DMS79 treated with DMSO at 0.1 percent for 48 hours (cell line): ENCODE measurements around the gene AXIN1.

Experiments
- DNase-seq: peaks from one replicate; lab custom pipeline; 2025; lab: John Stamatoyannopoulos, UW

Gene AXIN1

GRCh38 chr16:301235-301634 is 51.3 kb downstream of the AXIN1 start:
- no peak for DNase-seq

DNA sequence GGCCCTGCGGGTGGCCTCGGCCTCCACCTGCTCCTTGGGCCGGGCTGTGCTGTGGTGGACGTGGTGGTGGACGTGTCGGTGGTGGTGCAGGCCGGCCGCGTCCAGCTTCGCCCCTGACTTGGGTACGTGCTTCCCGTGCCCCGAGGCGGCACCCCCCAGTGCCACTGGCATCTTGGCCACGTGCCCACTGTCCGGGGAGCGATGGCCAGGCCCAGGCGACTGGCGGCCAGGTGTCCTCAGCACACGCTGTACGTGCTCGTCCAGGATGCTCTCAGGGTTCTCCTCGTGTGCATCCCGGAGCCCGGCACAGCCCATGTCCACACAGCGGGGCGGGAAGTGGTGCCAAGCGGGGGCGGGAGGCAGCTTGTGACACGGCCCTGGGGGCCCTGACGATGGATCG is 54.7 kb downstream of the AXIN1 start:
- no peak for DNase-seq

DNA sequence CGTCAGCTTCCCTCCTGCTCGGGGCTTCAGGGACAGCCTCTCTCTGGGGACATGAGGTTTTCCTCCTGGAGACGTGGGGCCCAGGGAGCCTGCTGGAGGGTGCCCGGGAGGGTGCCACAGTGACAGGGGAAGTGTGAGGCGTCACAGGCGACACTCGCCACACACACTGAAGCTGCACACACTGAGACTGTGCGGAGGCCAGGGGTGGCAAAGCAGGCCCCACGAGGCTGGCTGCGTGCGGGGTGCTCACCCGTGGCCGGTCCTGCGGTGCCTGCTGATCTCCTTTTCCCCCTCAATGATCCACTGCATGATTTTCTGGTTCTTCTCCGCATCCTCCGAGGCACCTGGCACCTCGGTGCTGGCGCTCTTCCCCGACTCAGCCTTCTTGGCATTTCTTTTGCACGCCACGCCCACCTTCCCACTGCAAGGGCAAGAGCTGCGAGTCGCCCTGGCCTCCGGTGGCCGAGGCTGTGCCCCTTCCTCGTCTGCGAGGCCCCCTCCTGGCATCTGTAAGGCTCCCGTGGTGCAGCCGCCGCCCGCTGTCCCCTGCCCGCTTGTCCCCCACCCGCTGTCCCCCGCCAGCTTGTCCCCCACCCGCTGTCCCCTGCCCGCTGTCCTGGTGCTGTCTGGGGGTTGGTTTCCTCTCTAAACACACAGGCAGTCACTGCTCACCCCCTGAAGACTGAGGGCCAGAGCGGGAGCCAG is 55.6 kb downstream of the AXIN1 start:
- no peak for DNase-seq

GRCh38 chr16:296276-296675 is 56.2 kb downstream of the AXIN1 start:
- DNase-seq: no peak

- no peak for DNase-seq
Observed at GRCh38 chr16:293043-293775, 59.3 kb downstream of the AXIN1 start.

GRCh38 chr16:291539-291938 is 61.0 kb downstream of the AXIN1 start:
- DNase-seq: no peak

DNA sequence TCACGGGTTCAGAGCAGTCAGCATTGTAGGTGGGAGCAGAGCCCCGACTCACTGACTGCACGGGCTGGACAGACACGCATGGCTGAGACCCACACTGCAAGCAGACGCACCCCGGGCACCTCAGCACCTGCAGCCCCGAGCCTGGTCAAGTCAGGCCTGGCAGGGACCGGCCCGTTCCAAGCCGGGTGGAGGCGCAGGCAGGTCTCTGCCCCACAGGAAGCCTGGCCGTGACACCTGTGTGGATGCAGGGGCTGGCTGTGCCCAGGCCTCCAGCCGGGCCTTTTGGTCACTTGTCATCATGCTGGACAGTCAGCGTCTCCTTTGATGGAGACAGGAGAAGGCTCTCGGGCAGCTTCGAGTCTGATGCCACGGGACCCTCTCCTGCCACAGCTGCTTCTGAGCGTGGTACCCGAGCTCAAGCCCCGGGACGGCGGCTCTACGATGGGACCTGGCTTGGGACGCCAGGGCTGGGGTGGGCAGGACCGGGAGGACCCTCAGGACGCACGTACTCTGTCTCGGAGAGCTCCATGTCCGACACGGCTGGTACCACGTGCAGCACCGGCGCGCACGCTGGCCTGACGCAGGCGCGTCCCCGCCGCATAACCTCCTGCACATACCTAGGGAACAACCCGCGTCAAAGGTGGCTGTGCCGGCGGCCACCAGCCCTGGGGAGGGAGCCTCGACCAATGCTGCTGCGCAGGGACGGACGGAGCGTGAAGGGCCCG is 61.7 kb downstream of the AXIN1 start:
- no peak for DNase-seq

DNA sequence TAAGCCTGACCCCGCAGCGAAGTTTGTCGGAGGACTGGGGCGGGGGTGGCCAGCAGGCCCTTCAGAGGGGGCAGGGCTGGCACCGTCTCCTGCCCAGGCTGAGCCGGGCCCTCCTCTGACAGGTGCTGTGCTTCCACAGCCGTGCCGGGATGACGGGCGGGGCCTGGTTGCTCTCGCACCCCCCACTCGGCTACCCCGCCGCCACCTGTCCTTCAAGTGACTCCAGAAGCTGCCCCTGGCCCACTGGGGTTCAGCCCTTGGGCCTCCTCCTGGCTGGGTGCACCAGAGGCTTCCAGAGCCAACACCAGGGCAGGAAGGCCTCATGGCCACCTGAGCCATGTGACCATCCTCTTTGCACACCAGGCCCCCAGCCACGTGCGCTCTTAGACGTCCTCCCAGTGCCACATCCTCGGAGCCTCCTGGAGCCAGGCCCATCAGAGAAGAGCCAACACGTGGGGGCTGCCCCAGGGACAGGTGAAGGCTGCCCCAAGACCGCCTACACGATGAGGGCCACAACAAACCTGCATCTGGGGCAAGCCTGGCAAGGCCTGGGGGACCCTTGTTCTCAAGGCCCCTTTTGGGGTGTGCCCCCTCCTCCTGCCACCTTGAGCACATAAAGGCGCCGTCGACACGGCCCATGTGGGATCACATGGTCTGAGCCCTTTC is 62.4 kb downstream of the AXIN1 start:
- DNase-seq: no peak

GRCh38 chr16:289395-289997 is 63.0 kb downstream of the AXIN1 start:
- no peak for DNase-seq

GRCh38 chr16:287981-288920 is 64.3 kb downstream of the AXIN1 start:
- no peak for DNase-seq

DNA sequence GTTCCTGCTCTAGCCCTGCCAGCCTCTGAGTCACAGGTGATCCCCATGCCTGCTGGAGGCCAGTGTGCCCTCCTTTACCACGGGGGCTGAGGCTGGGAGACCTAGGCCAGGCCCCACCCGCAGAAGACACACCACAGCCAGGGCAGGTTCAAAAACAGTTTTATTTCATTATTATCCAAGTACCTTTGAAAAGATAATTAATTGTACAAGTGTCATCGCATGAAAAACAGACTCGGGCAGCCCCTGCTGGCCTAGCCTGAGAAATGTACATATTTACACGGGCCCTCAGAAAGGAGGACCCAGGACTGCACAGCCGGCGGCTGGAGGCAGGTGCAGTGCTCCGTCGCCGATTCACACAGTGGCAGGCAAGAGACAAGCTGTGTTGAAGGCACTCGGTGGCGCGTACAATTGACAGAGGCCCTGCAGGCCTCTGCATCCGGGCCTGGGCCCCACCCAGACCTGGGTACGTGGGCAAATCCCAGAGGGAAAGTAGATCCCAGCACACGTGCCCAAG is 65.2 kb downstream of the AXIN1 start:
- no peak for DNase-seq

GRCh38 chr16:286491-287297 is 65.8 kb downstream of the AXIN1 start:
- no peak for DNase-seq

DNA sequence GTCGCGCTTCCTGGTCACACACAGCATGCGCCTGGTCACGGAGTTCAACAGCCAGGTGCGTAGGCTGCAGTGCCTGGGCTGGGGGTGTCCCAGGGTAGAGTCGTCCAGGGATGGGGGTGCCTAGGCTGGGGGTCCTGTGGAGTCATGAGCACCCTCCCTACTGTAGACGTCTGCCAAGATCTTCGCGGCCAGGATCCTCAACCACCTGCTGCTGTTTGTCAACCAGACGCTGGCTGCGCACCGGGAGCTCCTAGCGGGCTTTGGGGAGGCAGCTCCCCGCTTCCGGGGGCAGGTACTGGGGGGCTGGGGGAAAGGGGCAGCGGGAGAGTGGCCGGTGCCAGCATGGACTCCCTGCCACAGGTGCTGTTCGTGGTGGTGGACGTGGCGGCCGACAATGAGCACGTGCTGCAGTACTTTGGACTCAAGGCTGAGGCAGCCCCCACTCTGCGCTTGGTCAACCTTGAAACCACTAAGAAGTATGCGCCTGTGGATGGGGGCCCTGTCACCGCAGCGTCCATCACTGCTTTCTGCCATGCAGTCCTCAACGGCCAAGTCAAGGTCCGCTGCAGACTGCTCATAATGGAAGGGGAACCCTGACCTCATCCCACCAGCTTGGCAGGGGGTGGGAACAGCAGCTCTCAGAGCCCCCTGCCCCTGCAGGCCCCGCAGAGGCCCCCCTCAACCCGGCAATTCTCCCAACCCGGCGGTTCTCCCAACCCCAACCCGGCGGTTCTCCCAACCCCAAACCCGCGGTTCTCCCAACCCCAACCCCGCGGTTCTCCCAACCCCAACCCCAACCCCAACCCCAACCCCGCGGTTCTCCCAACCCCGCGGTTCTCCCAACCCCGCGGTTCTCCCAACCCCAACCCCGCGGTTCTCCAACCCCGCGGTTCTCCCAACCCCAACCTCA is 67.1 kb downstream of the AXIN1 start:
- DNase-seq: no peak

- DNase-seq: no peak
Observed at GRCh38 chr16:284204-285120, 68.1 kb downstream of the AXIN1 start.

- no peak for DNase-seq
Observed at GRCh38 chr16:283033-283805, 69.3 kb downstream of the AXIN1 start, which contains the start of gene PDIA2. Gene PDIA2, plus strand, starts transcription at chr16:283164. Its CDS starts 6 bp downstream, at chr16:283170.

DNA sequence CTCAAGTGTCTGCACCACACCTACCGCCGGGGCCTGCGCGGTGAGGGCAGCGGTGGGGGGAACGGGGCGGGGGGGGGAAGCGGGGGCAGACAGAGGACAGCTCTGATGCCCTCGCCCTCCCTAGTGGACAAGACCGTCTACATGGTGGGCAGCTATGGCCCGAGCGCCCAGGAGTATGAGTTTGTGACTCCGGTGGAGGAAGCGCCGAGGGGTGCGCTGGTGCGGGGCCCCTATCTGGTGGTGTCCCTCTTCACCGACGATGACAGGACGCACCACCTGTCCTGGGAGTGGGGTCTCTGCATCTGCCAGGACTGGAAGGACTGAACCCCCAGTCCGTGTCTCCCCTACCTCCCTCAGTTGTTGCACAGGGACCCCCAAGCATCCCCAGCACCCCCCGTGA is 70.0 kb downstream of the AXIN1 start:
- no peak for DNase-seq
